Gastroesophageal sphincter (tissue), 3 donors: ENCODE data around the gene EFHC1.

ENCODE experiments used
- CTCF ChIP-seq, 4 experiments: fragments of 200-600 bp in 2 of 4; fragments of 450-650 bp in 2 of 4; sonication (generic) in 1 of 4; IDR thresholded peaks; one replicate each; pipeline ENCODE4 v1.5.1; 2017 to 2019; ENCODE audit warnings: antibody characterized with exemption in 4 of 4, mild to moderate bottlenecking in 2 of 4, moderate library complexity in 2 of 4
- POLR2A ChIP-seq, 2 donors: fragments of 450-650 bp; IDR thresholded peaks; one replicate each; pipeline ENCODE4 v1.6.1; 2017; ENCODE audit warnings: antibody characterized with exemption in 2 of 2, mild to moderate bottlenecking in 2 of 2, moderate library complexity in 1 of 2
- POLR2AphosphoS5 ChIP-seq: sonication (generic); formaldehyde crosslinking; IDR thresholded peaks from one replicate; pipeline ENCODE4 v1.6.1; 2017; ENCODE audit warnings: antibody characterized with exemption

- TF ChIP-seq CTCF (IDR thresholded peaks at IDR 0.05) (no peak), POLR2AphosphoS5 (no peak), POLR2A (IDR thresholded peaks at IDR 0.05) (no peak)
Measured at GRCh38 chr6:52495922-52496321, 75.8 kb downstream of the EFHC1 start.
